DOHH2 (cell line): ENCODE data around the gene TMEM63C.

Experiments used
- EZH2phosphoT487 ChIP-seq: fragments of 200-600 bp; sonication (generic); IDR thresholded peaks from 2 replicates; pipeline ENCODE4 v1.6.1; 2017; ENCODE audit warnings: borderline replicate concordance, mild to moderate bottlenecking, antibody characterized with exemption, low read length, moderate library complexity, mixed read lengths
- TF ChIP-seq, protein P1 (sequence below): fragments of 200-600 bp; sonication (generic); IDR thresholded peaks from one replicate; pipeline ENCODE4 v1.5.1; 2014; ENCODE audit warnings: antibody characterized with exemption, mild to moderate bottlenecking, low read depth, low read length; ENCODE audit not compliant: poor library complexity, severe bottlenecking

- TF ChIP-seq, protein P1, sequence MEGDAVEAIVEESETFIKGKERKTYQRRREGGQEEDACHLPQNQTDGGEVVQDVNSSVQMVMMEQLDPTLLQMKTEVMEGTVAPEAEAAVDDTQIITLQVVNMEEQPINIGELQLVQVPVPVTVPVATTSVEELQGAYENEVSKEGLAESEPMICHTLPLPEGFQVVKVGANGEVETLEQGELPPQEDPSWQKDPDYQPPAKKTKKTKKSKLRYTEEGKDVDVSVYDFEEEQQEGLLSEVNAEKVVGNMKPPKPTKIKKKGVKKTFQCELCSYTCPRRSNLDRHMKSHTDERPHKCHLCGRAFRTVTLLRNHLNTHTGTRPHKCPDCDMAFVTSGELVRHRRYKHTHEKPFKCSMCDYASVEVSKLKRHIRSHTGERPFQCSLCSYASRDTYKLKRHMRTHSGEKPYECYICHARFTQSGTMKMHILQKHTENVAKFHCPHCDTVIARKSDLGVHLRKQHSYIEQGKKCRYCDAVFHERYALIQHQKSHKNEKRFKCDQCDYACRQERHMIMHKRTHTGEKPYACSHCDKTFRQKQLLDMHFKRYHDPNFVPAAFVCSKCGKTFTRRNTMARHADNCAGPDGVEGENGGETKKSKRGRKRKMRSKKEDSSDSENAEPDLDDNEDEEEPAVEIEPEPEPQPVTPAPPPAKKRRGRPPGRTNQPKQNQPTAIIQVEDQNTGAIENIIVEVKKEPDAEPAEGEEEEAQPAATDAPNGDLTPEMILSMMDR, result no peak
- no peak for TF ChIP-seq EZH2phosphoT487
Measured at GRCh38 chr14:77248666-77249065, 67.1 kb downstream of the TMEM63C start.
